ENCODE data around the gene GRIN2A.

Gene GRIN2A

DNA sequence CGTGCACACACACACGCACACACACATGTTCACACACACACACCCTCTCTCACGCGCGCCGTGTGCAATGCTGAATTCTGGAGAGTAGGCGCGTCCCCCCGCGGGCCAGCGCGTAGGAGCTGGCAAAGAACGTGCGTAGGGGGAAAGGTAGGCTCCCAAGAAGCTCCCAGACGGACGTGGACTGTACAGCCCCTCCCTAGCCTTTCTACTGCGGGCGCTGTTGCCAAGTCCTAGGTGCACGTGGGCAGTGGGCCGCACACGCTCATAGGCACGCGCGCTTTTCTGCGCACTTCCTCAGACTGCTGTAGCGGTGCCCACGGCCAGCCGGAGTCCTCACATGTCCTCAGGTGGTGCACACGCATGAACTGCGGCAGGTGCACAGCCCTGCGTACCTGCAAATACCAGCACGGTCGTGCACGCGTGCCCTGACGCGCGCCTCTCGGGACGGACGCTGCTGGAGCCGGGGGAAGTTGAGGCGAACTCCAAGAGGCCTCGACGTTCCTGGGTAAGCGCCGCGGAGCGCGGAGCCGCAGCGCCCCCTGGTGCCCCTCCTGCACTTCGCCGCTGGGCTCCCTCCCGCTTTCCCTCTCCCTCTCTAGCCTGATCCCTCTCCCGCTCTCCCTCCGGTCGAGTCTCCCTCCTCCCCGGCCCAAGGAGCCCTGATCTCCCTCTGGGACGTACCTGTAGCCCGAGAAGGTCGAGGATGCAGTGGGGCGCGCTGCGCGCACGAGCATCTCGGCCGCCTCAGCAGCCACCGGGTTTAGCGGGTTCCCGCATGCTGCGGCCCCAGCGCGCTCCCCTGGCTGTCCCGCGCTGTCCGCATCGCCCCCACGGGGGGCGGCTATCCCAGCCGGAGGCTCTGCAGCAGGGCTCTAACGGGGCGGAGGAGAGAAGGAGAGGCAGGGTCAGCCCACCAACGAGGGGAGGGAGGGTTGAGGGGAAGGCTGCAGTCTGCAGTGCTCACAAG lies 749 bp downstream of the GRIN2A start:
- no peak for DNase-seq

DNA sequence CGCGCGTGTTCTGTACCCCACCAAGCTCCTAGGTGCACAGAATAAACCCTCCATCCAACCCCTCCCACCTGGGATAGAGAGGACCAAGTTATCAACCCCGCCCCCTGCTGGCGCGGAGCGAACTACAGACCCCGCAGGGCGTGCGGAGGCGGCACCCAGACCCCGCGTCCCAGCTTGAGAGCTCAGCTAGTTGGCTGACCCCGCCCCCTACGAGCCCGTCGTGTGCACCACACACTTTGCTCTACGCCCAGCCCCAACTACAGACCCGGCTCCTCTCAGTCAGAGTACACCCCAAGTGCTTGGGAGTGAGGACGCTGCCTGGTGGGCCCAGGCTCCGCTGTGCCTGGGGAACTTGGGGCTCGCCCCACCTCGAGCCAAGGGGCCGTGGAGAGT lies 1.5 kb downstream of the GRIN2A start:
- no peak for DNase-seq

DNA sequence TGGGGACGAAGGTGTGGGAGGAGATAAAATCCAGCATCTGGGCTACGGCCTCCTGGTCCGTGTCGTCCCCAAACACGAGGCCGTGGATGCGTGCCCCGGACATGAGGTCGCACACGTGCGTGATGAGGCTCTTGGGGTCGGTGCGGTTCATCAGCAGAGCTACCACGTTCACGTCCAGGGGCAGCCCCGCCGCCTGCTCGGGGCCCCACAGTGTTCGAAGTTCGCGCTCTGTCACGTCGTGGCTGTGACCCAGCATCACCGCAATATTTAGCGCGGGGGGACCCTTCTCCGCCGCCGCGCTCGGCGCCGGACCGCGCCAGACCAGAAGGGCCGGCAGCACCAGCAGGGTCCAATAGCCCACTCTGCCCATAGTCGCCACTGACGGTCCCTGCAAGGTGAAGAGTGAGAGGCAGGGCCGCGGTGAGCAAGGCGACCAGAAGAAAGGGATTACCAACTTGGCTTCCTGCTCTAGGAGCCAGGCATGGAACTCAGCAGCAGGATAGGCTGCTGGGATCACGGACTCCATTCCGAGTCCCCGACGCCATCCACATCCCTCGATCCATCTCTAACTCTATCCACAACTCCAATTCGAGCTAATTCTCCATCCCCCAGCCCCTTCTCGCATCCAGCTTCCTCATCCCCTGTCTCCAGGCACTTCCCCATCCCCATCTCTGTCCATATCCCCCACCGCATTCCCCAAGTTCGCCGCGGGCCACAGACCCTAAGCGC lies 2.0 kb downstream of the GRIN2A start:
- no peak for DNase-seq

DNA sequence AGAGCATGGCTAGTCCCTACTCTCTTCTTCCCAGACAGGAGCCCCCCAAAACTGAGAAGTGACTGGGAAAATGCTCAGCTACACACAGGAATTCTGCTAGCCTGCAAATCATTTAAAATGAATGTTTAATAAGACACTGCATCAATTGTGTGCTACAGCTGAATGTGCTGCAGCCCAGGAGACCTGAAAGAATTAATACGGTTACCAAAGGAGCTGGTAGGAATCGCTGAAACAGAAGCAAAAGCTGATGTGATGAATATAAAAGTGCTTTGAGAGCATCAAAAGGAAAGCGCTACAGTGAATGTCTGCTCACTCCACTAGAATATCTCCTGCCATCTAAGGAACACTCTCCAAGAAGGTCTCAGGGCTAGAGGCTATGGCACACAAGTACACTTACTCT lies 3.7 kb downstream of the GRIN2A start:
- DNase-seq = no peak

DNA sequence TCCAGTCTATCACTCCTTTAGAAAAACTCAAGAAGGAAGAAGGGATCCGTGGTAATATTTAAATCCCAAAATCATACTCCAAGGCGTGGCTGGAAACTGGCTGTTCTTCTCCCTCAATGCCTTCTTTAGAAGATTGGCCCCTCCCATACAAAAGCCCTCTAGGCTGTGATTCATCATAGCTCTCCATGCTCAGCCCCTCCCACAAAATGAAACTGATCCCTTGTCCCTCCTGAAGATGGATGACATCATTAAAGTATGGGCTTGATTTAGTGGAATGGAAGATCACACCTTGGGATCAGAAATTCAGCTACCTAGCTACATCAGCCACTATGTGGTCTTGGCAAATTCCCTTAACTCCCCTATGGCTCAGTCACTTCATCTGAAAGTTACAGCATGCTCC lies 4.1 kb downstream of the GRIN2A start:
- no peak for DNase-seq

DNA sequence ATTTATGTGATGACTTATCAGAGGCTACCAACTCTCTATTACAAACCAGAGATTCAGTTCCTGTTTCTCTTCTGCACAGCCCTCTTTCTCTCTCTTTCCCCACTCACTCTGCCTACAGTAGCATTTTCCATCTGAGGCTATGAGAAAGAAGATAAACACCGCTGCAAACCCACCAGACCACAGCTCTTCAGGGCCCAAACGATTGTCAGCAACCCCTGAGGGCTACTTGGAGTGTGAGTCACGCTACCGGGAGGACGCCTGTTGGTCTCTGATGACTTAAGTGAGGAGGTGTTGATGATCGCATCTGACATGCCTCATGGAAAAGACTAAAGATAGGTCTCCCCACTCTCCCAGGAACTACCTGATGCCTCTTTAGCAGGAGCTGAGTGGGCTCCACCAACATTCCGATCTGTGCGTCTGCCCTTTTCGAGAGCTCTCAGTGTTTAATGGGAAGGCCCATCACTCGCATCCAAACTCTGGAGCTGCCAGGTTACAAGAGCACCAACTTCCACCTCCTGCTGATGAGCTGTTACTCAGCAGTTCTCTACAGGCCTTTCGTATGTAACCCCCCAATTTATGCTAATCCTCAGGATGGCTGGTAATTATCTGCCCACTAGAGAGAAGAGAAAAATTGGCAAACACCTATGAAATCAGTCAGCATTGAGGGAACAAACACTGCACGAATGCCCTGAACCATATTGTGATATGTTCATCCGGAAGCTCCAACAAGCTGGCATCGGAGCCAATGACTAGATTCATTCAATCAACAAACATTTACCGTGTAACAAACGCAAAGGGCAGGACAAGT lies 9.2 kb downstream of the GRIN2A start:
- DNase-seq = no peak

DNA sequence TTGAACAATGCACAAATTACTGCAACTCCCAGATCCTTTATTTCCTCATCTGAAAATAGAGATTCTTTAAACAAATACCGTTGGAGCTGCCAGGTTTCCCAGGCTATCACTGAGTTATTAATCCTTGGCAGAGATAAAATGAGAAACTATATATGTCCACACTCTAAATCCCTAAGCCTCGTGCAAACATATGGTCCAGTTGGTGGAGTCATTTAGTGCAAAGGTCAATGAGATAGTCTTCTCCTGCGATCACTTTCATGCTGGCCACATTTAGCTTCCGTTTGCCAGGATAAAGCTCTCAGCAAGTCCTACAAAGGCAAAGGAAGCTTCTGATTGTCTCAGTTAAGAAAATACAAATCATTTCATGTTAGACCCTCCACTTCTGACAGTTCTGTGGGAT lies 11.0 kb downstream of the GRIN2A start:
- no peak for DNase-seq

DNA sequence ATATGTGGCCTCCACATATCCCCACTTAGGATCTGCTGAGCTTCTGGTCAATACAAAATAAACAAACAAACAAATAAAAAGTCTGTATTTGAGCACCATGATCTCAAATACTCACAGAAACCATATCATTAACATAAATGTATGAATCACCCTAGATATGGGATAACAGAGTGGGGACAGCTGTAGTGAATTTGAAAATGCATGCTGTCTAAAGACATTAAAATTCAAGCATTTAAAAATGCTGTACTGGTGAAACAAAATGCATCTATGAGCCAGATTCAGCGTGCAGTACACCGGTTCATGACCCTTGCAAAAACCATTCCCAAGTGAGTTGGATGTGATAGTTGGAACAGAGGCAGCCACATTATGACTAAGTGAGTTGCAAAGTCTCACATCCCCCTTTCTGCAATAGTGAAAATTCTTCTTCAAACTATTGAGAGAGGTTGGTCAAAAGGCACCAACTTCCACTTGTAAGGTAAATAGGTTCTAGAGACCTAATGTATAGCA lies 12.3 kb downstream of the GRIN2A start:
- DNase-seq = no peak

DNA sequence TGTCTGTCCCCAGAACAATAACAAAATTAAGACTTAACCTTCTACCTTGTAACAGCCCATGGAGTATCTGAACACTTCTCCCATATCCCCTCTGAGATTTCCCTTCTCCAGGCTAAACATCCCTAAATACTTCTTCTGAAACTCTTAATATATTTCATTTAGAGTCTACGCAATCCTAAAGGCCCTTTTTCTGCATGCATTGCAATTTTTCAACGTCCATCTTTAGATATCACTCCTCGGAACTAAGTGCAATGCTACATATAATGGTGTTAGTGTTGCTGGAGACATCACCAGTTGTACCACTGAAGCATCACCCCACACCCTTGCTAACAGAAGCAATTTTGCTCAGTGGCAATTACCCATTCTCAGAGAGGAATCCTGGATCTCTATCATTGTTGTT lies 13.2 kb downstream of the GRIN2A start:
- DNase-seq = no peak

DNA sequence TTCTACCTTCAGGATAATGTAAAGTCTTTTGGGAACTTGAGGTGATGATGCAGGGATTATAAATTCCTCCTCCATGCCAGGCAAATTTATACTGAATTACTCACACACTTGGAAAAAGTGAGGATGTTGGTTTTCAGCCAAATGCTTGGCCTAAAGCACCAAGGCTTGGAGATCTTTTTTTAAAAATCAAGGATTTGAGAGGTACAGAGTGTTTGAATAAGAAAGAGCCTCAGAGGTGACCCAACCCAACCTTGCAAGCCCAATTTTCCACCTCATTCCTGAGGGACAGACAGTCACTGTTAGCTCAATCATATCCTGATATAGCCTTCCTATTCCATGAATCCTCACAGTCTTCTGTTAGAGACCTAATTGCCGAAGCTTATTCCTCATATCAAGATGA lies 14.0 kb downstream of the GRIN2A start:
- no peak for DNase-seq

DNA sequence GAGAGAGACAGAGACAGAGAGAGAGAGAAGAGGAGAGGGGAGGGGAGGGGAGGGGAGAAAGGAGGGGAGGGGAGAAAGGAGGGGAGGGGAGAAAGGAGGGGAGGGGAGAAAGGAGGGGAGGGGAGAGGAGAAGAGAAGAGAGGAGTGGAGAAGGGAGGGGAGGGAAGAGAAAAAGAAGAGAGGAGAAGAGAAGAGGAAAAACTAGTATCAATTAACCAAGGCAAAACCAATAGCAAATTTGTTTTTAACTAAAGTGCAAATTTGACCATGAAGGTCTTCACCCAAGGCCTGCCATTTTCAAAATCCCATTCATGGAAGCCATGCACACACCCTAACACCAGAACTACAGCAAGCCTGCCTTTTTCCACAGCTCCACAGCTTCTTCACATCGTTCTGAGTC lies 16.6 kb downstream of the GRIN2A start:
- no peak for DNase-seq

DNA sequence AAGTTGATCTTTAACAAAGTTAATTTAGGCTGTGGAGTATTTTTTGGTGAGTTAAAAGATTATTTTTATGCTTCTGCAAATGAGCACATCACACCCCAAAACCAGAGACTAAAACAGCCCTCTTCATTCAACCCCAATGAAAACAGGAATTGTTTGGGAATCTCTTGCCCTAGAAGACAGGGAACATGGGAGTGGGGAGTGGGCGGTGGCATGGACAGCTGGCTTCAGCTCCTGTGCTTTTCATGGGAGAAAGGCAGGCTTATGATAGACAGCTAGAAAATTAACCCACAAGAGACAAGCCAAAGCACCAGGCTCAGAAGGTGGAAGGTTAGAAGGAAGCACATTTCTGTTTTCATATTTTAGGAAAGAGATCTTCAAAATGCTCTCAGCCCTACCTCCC lies 19.2 kb downstream of the GRIN2A start:
- DNase-seq = no peak

DNA sequence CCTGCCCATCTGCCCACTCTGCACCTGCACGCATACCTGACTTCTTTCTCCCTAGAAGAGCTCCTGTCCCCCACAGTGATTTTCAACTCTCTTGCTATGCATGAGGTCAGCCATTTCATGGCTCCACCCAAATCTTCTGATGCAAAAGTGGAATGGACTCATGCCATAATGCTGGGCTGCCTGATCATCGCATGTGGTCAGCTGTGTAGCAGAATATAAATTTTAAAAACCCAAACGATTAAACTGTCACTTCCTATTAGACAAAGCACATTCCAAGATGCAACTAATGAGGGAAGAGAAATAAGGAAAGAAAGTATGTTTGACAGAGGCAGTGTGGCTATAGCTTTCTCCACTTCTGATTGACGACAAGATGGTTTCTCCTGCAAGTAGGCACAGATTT lies 26.1 kb downstream of the GRIN2A start:
- DNase-seq = no peak

DNA sequence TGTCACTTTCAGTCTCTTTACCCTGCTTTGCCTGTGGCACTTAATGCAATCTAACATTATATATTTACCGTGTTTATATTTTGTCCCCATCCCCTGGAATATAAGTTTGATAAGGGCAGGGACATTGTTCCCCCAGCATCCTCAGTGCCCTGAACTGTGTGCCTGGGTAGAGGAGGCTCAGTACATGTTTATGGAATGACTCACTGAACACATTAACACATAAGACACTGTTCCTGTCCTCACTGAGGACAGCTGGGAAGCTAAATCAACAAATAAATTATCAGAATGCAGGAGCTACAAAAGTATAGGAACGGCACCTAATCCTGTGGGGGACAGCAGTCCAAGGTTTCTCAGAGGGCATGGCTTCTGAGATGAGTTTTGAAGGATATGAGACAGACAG lies 27.8 kb downstream of the GRIN2A start:
- DNase-seq = no peak

DNA sequence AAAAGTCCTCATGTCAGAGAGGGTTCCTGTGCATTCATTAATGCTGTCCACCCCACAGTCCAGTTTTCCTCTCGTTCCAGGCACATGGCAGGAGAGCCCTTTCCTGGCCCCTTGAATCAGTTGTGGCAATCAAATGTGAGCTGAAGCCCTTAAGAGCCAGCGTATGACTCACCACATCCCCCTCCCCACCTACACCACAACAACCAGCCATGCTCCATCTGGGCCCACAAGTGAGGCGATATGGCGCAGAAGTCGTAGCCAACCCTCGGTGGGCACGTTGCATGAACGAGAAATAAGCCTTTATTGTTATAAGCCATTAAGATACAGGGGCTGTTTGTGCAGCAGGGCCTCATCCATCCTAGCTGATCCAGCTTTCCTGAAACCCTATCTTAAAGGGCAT lies 28.2 kb downstream of the GRIN2A start:
- DNase-seq = no peak

DNA sequence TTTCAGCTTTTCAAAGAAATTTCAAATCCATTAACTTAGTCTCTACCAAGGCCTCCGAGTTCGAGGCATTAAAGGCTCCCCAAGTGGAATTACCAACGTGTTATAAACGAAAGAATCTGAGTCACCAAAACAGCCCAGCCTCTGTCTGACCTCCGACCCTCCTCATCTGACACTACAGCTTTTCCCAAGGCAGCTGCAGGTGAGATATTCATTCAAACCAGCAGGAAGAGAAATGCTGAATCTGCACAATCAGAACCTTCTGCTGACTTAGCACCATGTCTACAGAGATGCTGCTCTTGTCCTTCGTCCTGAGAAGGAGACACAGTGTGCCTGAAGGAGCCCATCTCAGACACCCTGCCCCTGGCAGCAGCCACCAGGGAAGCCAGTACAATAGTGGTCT lies 30.5 kb downstream of the GRIN2A start:
- no peak for DNase-seq

DNA sequence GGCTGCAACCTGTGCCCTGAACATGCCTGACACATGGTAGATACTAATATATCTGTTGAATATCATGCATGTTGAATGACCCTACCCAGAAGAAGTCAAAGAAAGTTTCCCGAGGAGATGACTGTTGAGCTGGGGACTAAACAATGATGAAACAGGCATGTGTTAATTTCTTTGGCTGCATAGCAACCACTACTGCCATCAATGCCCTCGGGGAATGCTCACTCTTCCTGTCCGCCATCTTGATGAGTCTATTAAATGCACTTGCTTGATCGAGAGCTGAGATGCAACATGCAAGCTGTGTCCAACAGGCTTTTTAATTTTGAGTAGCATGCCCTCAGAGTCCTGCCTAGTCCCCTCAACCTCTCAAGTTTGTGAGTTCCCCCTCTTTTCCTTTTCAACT lies 31.3 kb downstream of the GRIN2A start:
- no peak for DNase-seq

DNA sequence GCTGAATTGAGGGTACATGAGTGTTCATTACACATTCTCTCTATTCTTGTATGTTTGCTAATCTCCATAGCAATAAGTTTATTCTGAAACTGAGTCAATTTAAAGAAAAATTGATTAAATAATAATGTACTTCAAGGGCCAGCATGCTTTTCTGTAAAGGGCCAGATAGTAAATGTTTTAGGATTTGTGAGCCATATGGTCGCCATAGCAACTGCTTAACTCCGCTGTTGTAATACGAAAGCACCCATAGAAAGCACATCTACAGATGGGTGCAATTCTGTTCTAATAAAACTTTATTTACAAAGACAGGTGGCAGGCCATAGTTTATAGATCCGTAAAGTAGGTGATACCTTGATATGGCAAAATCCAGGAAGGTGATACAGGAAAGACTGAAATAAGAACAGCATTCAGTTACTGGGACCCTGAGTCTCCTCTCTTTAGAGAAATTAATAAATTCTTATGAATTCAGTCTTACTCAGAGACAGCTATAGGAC lies 36.6 kb downstream of the GRIN2A start:
- DNase-seq = no peak

DNA sequence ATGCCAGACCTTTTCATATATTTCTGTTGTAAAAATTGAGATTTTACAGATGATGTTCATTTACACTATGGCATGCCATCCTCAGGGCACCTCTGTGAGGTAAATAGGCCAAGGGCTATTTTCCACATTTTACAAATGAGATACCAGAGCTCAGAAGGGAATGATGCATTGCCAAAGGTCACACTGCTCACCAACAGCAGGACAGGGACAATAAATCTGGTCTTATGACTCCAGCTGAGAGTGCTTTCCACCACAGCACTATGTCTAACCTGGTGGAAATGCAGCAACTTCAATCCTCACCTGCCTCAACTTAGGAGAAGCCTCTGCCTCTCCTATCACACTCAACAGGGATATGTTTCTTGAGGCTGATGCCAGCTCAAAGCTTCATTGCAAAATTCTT lies 40.6 kb downstream of the GRIN2A start:
- no peak for DNase-seq

DNA sequence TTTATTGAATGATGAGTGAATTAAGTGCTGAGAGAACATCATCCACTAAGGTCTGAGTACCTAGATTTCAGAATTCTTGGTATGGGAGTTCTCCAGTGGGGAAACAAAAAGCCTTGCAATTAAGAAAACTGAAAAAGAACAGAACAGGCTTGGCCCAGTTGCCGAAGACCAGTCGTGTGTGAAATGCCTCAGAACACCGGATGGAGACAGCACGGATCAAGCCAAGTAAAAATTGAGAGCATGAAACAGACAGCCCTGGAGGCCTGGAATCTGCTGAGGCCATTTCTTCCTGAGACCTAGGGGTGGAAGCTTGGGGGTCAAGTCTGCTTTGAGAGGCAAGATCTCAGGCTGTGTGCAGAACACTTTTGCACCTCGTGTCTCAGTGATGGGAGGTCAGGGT lies 43.3 kb downstream of the GRIN2A start:
- no peak for DNase-seq

DNA sequence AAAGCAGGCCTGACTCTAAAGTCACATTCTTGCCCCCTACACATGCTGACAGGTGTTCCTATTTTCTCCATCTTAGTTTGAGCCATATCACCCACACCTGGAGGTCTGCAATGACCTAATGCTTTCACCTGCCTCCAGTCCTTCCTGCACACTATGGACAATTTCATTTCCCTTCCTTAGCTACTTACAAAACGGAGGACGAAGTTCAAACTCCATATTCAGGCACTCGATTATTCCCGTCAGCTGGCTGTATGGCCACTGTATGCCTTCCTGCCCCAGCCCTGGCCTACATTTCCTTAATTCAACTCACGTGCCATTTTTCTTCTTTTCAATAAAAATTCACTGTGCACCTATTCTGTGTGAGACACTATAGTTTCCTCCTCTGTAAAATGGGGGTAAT lies 44.9 kb downstream of the GRIN2A start:
- DNase-seq = no peak

DNA sequence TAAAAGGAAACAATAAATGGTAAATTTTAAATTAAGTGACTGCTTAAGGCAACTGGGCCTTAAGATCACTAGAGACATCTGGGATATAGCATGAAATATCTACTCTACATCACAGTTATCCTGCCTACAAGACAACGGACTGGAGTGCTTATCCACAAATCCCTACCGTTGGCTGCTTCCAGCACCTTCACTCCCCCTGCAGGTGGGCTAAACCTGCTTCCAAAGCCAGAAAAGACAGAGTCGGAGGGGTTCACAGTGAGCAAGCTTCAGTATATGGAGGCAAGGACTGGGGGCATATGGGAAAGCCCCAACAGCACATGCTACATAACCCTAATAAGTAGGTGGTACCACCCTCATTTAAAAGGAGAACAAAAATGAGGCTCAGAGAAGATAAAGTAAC lies 45.3 kb downstream of the GRIN2A start:
- no peak for DNase-seq

DNA sequence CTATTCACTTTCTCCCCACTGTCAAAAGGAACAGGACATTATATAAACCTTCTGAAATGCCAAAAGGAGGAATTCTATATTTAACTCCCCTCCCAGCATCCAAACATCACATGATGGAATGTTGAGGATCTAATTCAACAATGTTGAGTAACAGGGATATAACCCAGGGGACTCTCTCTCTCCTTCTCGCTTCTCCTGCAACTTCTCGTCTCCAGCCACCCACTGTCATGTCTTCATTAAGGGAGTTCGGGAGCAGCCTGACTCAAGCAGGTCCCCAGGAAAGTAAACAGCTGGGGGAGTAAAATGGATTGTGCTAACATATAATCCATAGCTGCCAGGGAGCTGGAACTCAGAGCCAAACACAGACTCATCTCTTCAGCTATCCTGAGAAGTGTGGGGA lies 51.7 kb downstream of the GRIN2A start:
- no peak for DNase-seq

Measured in NCI-H774 (cell line).